Neural progenitor cell (in vitro differentiated cells): ENCODE results near the gene ATXN1. TPM values are rescaled to one million over a fixed set of nuclear protein-coding genes. Genes with fewer than 3 reads are reported as not detected.

ENCODE experiments used
- DNase-seq: peaks from one replicate; pipeline ENCODE4 v3.0.0-alpha.2; 2016; ENCODE audit warnings: low spot score
- H2AFZ ChIP-seq: fragments of 200-600 bp; sonication (generic); replicated peaks from 2 replicates; pipeline ENCODE4 v1.6.1; 2016; ENCODE audit warnings: antibody characterized with exemption
- H3F3A ChIP-seq: fragments of 200-600 bp; sonication (generic); 2 replicates; pipeline ENCODE4 v1.6.1; 2016; ENCODE audit warnings: antibody characterized with exemption, low read depth
- H3K27ac ChIP-seq: fragments of 200-600 bp; sonication (generic); 2 replicates; pipeline ENCODE4 v1.5.1; 2016; ENCODE audit warnings: mild to moderate bottlenecking
- H3K27me3 ChIP-seq: fragments of 200-600 bp; sonication (generic); 2 replicates; pipeline ENCODE4 v1.6.1; 2016; ENCODE audit warnings: mild to moderate bottlenecking, moderate library complexity
- H3K36me3 ChIP-seq: fragments of 200-600 bp; sonication (generic); 2 replicates; pipeline ENCODE4 v1.5.1; 2016
- H3K4me1 ChIP-seq: fragments of 200-600 bp; sonication (generic); 2 replicates; pipeline ENCODE4 v1.6.1; 2016; ENCODE audit warnings: mixed run types
- H3K4me2 ChIP-seq: fragments of 200-600 bp; sonication (generic); 2 replicates; pipeline ENCODE4 v1.6.1; 2016
- H3K4me3 ChIP-seq: fragments of 200-600 bp; sonication (generic); 2 replicates; pipeline ENCODE4 v1.5.1; 2016
- H3K79me2 ChIP-seq: fragments of 200-600 bp; sonication (generic); 2 replicates; pipeline ENCODE4 v1.6.1; 2016; ENCODE audit warnings: low read depth
- H3K9ac ChIP-seq: fragments of 200-600 bp; sonication (generic); 2 replicates; pipeline ENCODE4 v1.6.1; 2016
- H3K9me3 ChIP-seq: fragments of 200-600 bp; sonication (generic); 2 replicates; pipeline ENCODE4 v1.5.1; 2016; ENCODE audit warnings: low read depth
- H4K20me1 ChIP-seq: fragments of 200-600 bp; sonication (generic); 2 replicates; pipeline ENCODE4 v1.6.1; 2016; ENCODE audit warnings: low read depth
- H3K27ac Mint-ChIP-seq: 3 replicates; pipeline ENCODE4 v1.8.0; 2021; ENCODE audit warnings: mixed read lengths
- H3K27me3 Mint-ChIP-seq: 2 replicates; pipeline ENCODE4 v1.8.0; 2022; ENCODE audit warnings: low read depth, mild to moderate bottlenecking, inconsistent platforms, moderate library complexity, mixed read lengths; ENCODE audit not compliant: insufficient read depth
- H3K36me3 Mint-ChIP-seq: 3 replicates; pipeline ENCODE4 v1.8.0; 2021; ENCODE audit warnings: mixed read lengths
- H3K4me1 Mint-ChIP-seq: 3 replicates; pipeline ENCODE4 v1.8.0; 2021; ENCODE audit warnings: mixed read lengths
- H3K4me3 Mint-ChIP-seq: 3 replicates; pipeline ENCODE4 v1.8.0; 2021; ENCODE audit warnings: mild to moderate bottlenecking, moderate library complexity, mixed read lengths
- H3K9me3 Mint-ChIP-seq: 3 replicates; pipeline ENCODE4 v1.8.0; 2020; ENCODE audit warnings: mixed read lengths
- CTCF ChIP-seq: fragments of 200-600 bp; sonication (generic); IDR thresholded peaks from 2 replicates; pipeline ENCODE4 v1.5.1; 2017; ENCODE audit warnings: antibody characterized with exemption, mild to moderate bottlenecking
- EZH2 ChIP-seq: fragments of 200-600 bp; sonication (generic); IDR thresholded peaks from 2 replicates; pipeline ENCODE4 v1.6.1; 2017; ENCODE audit warnings: antibody characterized with exemption, mild to moderate bottlenecking, moderate library complexity
- EZH2phosphoT487 ChIP-seq: fragments of 200-600 bp; sonication (generic); IDR thresholded peaks from 2 replicates; pipeline ENCODE4 v1.6.1; 2017; ENCODE audit warnings: antibody characterized with exemption
- total RNA-seq: library from RNA; depleted of rRNA; stranded (reverse); fragments of >200 nt; gene quantifications from 2 replicates; pipeline ENCODE4 v1.2.3, GENCODE V29; 2015; ENCODE audit warnings: low replicate concordance

Gene ATXN1
- total RNA-seq, 1 donor from 2014 or later, result 3.6 TPM

GRCh38 chr6:16493112-16493511 lies 268.1 kb downstream of the ATXN1 start:
- H3K4me1 ChIP-seq, result peaks cover 12% of the 10 kb centered on the region
- no peaks in the 10 kb centered on the region for H3K27me3 ChIP-seq
- no peak overlapping the region for H3K27ac ChIP-seq
- H3K9ac ChIP-seq, result no peak overlapping the region
- no peak for DNase-seq
- no peak overlapping the region for H2AFZ ChIP-seq
- Mint-ChIP-seq H3K4me3 (no peak overlapping the region), H3K27me3 (peaks cover 3% of the 10 kb centered on the region), H3K4me1 (peaks cover 27% of the 10 kb centered on the region), H3K27ac (no peak overlapping the region), H3K36me3 (no peaks in the 10 kb centered on the region), H3K9me3 (no peaks in the 10 kb centered on the region)
- no peaks in the 10 kb centered on the region for H3K36me3 ChIP-seq
- H3F3A ChIP-seq, result no peaks in the 10 kb centered on the region
- H4K20me1 ChIP-seq, result no peaks in the 10 kb centered on the region
- H3K4me3 ChIP-seq, result no peak overlapping the region
- no peaks in the 10 kb centered on the region for H3K79me2 ChIP-seq
- no peak for TF ChIP-seq CTCF
- TF ChIP-seq EZH2, result no peak
- no peak for TF ChIP-seq EZH2phosphoT487
- H3K9me3 ChIP-seq, result no peaks in the 10 kb centered on the region
- H3K4me2 ChIP-seq, result no peak overlapping the region

GRCh38 chr6:16491666-16492313 lies 269.5 kb downstream of the ATXN1 start:
- H3K4me3 Mint-ChIP-seq, result no peak overlapping the region
- Histone ChIP-seq H3K4me2 (no peak overlapping the region), H3K4me1 (peaks cover 6% of the 10 kb centered on the region), H3K36me3 (no peaks in the 10 kb centered on the region), H3K9ac (no peak overlapping the region), H3K79me2 (no peaks in the 10 kb centered on the region), H2AFZ (no peak overlapping the region), H4K20me1 (no peaks in the 10 kb centered on the region), H3K27me3 (no peaks in the 10 kb centered on the region), H3K4me3 (no peak overlapping the region), H3K9me3 (no peaks in the 10 kb centered on the region), H3K27ac (no peak overlapping the region), H3F3A (no peaks in the 10 kb centered on the region)
- no peak for DNase-seq
- no peaks in the 10 kb centered on the region for H3K9me3 Mint-ChIP-seq
- peaks cover 15% of the 10 kb centered on the region for H3K4me1 Mint-ChIP-seq
- H3K36me3 Mint-ChIP-seq, result no peaks in the 10 kb centered on the region
- peaks cover 3% of the 10 kb centered on the region for H3K27me3 Mint-ChIP-seq
- TF ChIP-seq EZH2, result no peak
- no peak for TF ChIP-seq EZH2phosphoT487
- no peak for TF ChIP-seq CTCF
- no peak overlapping the region for H3K27ac Mint-ChIP-seq

GRCh38 chr6:16490616-16491015 lies 270.6 kb downstream of the ATXN1 start:
- Histone ChIP-seq H2AFZ (no peak overlapping the region), H3K36me3 (no peaks in the 10 kb centered on the region), H3K4me3 (no peak overlapping the region), H3K27me3 (no peaks in the 10 kb centered on the region), H3K9ac (no peak overlapping the region), H3K4me2 (no peak overlapping the region), H3K9me3 (no peaks in the 10 kb centered on the region), H3K4me1 (no peaks in the 10 kb centered on the region), H3K27ac (no peak overlapping the region), H4K20me1 (no peaks in the 10 kb centered on the region), H3F3A (no peaks in the 10 kb centered on the region), H3K79me2 (no peaks in the 10 kb centered on the region)
- Mint-ChIP-seq H3K9me3 (no peaks in the 10 kb centered on the region), H3K27me3 (peaks cover 3% of the 10 kb centered on the region), H3K36me3 (no peaks in the 10 kb centered on the region), H3K27ac (no peak overlapping the region), H3K4me3 (no peak overlapping the region), H3K4me1 (peaks cover 7% of the 10 kb centered on the region)
- DNase-seq, result no peak
- TF ChIP-seq EZH2phosphoT487 (no peak), EZH2 (no peak), CTCF (no peak)
